ENCODE data around the gene HMGCS1. TPM values are rescaled to one million over a fixed set of nuclear protein-coding genes. Genes with fewer than 3 reads are reported as not detected.
"Not testable (repeated sequence)": the region's sequence is repeated elsewhere in the genome, so short reads cannot be mapped to it uniquely, and the experiment has no call there.

HMGCS1 gene
- polyA plus RNA-seq, 3 donors: 114 to 157 (median 129) TPM

DNA sequence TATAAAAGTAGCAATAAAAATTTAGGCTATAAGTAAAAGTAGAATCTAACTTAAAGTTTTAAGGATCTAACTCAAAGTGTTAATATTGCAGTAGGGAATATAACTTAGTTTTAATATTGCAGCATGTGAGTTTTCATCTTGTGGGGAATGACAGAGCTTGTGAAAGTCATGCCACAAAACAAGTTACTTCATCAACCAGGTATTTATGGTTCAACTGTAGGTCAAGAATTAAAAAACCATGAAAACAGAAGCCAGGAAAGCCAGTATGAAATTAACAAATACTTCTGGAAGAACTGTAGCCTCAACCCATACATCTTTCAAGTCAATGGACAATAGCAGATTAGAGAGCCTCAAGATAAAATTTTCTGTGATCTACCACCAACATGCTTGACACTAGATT is 19.0 kb downstream of the HMGCS1 start:
- DNase-seq (ENCODE audit: extremely low read depth in 1 of 11, low read depth in 9 of 11, low spot score in 4 of 11): no peak

DNA sequence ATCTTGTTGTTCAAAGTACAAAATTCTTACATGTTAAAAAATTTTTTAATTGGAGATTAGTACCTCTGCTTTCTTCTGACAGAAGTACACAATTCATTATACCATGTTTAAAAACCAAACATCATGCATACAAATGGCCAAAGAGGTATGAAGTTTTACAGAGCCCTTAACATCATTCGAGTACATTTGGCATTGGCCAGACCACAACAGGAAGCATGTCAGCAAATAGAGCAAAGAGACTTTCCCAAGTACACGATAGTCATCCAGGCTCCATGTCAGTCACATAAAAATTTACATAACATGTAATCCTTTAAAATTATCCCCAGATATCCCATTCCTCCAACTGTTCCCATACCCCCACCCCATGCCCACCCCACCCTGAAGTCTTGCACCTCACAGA is 22.5 kb downstream of the HMGCS1 start:
- DNase-seq (ENCODE audit: extremely low read depth in 1 of 11, low read depth in 9 of 11, low spot score in 4 of 11): no peak

DNA sequence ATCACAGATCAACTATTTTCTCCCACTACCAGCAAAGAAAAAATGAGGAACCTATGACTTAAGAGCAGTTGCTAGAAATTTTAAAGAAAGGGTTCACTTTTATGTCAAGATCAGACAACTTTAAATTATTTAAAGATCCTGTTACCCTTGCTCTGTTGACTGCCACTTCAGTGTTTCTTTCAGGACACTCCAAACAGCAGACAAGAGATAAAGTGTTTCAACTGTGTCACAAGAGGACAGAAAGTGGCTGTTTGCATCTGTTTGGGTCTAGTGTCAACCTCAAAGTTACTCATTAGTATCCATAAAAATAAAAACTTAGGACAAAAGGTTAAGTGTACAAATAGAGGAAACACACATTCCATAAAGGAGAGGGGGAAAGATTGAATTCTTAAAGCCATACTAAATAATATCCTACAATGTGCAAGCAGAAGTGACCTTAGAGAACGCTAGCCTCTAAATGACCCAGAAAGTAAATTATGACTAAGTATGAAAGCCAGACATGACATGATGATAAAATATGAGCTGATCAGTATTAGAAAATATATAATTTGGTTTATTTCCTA is 24.9 kb downstream of the HMGCS1 start:
- DNase-seq (ENCODE audit: extremely low read depth in 1 of 11, low read depth in 9 of 11, low spot score in 4 of 11): no peak

- DNase-seq (ENCODE audit: extremely low read depth in 1 of 11, low read depth in 9 of 11, low spot score in 4 of 11): no peak
Observed at GRCh38 chr5:43287493-43287892, 25.7 kb downstream of the HMGCS1 start.

DNA sequence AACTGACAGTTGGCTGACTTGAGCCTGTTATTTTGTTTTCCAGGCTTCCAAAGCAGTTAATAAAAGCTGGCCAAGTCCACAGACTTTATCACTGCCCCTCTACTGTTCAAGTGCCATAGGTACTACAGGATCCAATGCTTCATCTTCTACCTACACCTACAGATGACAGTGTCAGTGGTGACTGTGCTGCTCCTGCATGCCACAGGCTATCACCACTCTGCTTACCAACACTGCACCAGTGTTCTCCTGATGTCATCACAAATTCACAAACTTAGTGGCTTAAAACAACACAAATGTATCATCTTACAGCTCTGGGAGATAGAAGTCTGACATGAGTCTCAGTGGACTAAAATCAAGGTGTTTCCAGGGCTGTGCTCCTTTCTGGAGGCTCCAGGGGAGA is 26.6 kb downstream of the HMGCS1 start:
- DNase-seq (ENCODE audit: extremely low read depth in 1 of 11, low read depth in 9 of 11, low spot score in 4 of 11): no peak

GRCh38 chr5:43281840-43282658 is 31.2 kb downstream of the HMGCS1 start:
- DNase-seq (ENCODE audit: extremely low read depth in 1 of 11, low read depth in 9 of 11, low spot score in 4 of 11): no peak

DNA sequence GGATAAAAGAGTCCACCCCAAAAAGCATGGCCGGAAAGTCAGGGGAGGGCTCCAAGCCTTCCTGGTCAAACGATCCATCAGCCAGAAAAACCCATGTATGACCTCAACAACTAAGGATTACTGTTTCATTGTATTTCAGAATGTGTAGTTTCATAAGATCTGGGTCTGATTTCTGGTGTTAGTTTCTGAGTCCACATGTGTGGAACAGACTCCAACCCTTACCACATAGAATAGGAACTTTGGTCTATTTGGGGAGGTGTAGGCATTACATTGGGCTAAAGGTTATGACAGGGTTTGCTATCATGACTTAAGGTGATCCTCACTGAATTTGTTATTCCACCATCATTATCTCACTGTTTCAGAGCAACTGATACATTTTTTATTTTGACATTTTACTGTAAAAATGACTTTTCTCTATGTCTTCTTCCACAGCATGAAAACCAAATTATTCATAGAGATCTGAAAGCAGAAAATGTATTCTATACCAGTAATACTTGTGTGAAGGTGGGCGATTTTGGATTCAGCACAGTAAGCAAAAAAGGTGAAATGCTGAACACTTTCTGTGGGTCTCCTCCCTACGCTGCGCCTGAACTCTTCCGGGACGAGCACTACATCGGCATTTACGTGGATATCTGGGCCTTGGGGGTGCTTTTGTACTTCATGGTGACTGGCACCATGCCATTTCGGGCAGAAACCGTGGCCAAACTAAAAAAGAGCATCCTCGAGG is 33.5 kb downstream of the HMGCS1 start:
- no peak for DNase-seq (ENCODE audit: extremely low read depth in 1 of 11, low read depth in 9 of 11, low spot score in 4 of 11)

DNA sequence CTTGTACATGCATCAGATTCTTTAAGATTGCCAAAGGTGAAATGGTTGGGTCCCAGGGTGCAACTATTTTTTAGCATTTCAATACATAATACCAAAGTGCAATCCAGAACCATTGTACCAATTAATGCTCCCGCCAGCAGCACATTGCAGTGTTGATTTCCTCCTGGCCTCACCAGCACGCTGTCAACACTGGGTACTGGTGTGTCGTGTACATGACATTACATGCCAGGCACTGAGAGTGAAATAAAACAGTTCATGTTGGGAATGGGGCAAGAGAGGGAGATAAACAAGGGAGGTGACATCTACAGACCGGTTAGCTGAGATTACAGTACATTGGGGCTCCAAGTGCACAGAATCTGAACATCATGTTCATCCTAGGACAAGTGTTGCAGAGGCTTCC is 37.8 kb downstream of the HMGCS1 start:
- no peak for DNase-seq (ENCODE audit: extremely low read depth in 1 of 11, low read depth in 9 of 11, low spot score in 4 of 11)

DNA sequence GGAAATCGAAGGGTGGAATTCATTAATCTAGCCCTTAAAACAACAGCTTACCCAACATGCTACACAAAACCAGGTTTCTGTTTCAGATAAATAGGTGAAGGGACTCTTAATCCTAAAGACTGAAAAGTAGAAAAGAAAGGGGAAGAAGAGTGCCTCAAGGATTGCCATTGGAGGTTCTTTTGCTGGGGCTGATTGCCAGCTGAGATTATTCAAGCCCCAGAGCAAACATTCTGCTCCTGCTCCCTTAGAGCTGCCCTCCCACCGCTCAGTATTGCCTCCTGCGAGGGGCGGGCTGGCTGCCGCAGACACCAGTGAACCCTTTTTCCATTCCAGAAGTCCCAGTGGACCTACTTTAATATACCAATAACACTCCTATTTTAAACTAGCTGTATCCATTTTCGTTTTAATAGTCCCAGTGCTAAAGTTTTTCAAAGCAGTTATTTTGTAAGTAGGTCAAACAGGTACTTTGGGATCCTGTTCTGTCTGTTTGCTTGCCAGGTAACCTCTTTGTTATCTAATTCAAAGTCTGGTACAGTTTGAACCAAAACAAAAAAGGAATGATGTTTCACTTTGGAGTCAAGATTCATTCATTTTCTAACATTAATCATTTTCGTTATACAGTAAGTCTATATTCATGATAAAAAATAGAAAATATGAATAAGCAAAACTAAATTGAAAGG is 38.6 kb downstream of the HMGCS1 start:
- DNase-seq (ENCODE audit: extremely low read depth in 1 of 11, low read depth in 9 of 11, low spot score in 4 of 11): no peak

DNA sequence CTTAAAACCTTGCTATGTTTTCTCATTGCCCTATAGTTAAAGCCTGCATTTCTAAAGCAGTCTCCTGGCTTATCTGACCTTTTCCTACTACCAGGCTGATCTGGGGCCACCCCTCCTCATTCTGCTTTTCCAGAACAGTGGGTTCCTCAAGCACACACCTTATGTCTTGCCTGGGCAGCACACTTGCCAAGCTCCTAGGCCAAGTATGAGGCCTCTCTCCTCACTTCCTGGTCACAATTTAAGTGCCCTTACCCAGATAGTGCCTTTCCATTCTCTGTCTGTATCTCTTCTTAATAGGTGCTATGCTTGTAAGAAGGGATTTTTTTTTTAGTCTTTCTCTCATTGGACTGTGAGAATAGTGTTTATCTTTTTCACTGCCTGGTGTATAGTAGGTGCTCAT is 39.7 kb downstream of the HMGCS1 start:
- DNase-seq (ENCODE audit: extremely low read depth in 1 of 11, low read depth in 9 of 11, low spot score in 4 of 11): no peak

DNA sequence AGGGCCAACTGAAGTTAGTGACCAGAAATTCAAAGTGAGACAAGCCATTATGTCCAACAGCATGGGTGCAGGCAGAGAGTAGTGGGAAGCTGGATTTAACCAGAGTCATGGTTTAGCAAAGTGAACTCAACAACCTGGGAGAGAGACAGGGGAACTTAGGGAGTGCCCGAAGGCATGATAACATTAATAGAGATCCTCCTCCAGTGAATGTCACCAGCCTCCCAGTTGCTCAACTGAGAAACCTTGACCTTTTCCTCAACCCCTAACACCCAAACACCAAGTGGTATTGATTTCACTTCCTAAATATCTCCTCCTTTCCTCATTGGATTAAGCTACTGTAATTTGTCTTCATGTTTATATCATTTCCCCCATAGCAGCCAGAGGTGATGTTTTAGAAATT is 42.6 kb downstream of the HMGCS1 start:
- DNase-seq (ENCODE audit: extremely low read depth in 1 of 11, low read depth in 9 of 11, low spot score in 4 of 11): no peak

DNA sequence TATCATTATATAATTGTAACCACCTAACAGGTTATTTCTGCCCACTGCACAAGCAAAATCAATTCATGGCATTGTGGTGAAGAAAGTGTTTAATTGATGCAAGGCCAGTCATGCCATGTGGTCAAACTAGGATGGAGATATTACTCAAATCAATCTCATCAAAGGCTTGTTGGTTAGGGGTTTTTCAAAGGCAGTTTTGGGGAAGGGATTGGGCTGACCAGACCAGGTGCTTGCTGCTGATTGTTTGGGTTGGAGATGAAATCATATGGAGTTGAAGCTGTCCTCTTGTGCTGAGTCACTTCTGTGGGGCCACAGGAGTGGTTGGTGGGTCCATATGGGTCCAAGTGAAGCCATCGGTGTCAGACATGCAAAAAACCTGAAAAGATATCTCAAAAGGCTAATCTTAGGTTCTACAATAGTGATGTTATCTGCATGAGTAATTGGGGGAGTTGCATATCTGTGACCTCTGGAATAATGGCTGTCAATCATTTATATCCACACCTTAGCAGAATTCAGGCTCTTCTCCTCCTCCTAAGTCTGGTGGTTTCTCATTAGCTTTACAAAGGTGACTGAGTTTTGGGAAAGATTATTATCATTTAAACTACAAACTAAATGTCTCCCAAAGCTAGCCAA is 44.9 kb downstream of the HMGCS1 start:
- no peak for DNase-seq (ENCODE audit: extremely low read depth in 1 of 11, low read depth in 9 of 11, low spot score in 4 of 11)

DNA sequence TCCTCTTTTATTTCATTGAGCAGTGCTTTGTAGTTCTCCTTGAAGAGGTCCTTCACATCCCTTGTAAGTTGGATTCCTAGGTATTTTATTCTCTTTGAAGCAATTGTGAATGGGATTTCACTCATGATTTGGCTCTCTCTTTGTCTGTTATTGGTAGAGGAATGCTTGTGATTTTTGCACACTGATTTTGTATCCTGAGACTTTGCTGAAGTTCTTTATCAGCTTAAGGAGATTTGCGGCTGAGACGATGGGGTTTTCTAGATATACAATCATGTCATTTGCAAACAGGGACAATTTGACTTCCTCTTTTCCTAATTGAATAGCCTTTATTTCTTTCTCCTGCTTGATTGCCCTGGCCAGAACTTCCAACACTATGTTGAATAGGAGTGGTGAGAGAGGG is 50.9 kb downstream of the HMGCS1 start:
- not testable (repeated sequence) for DNase-seq (ENCODE audit: extremely low read depth in 1 of 11, low read depth in 9 of 11, low spot score in 4 of 11)

DNA sequence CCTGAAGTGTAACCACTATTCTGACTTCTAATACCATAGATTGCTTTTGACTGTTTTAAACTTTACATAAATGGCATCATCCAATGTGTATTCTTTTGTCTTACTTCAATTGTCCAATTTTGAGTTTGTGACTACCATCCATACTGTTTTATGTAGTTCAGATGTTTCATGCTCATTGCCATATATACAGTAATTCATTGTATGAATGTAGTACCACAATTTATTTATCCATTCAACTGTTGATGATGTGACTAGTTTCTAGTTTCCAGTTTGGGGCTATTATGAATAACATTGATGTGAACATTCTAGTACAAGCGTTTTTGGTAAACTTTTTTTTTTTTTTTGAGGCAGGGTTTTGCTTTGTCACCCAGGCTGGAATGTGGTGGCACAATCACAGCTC is 55.1 kb downstream of the HMGCS1 start:
- DNase-seq (ENCODE audit: extremely low read depth in 1 of 11, low read depth in 9 of 11, low spot score in 4 of 11): no peak

DNA sequence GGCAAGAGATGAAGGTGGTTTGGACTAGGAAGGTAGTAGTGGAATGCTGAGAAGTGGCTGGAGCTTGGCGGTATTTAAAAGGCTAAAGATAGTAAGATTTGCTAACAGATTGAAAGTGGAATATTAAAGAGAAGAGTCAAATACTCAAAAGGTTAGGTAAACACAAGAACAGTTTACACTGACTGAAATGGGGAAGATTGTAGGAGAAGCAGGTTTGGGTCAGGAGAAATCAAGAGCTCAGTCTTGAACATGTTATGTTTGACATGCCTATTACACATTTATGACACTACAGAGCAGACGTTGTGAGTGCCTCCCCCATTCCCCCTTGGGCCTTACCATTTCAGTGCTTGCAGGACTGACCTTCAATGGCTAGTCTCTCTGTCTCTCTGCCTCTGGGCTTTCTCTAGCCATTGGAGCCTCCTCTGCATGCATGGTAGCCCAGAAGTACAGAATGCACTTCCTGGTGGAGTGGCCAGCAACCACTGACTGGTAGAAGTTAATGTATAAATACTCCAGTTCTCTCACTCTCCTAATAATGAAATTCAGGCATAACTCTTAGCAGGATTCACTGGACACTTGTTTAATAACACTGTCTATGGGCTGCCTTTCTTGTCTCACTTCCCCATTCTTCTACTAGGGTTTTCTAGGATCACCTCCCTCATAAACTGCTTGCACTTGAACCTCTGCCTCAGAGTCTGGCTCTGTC is 56.8 kb downstream of the HMGCS1 start:
- no peak for DNase-seq (ENCODE audit: extremely low read depth in 1 of 11, low read depth in 9 of 11, low spot score in 4 of 11)

- DNase-seq (ENCODE audit: extremely low read depth in 1 of 11, low read depth in 9 of 11, low spot score in 4 of 11): peak in 1 of 11 donors; percentile 12
Observed at GRCh38 chr5:43255704-43256103, 57.5 kb downstream of the HMGCS1 start.

- no peak for DNase-seq (ENCODE audit: extremely low read depth in 1 of 11, low read depth in 9 of 11, low spot score in 4 of 11)
Observed at GRCh38 chr5:43251754-43252153, 61.5 kb downstream of the HMGCS1 start.

GRCh38 chr5:43245724-43246385 is 67.4 kb downstream of the HMGCS1 start:
- DNase-seq (ENCODE audit: extremely low read depth in 1 of 11, low read depth in 9 of 11, low spot score in 4 of 11): no peak
